ENCODE measurements around the gene MEN1. TPM values are rescaled to one million over a fixed set of nuclear protein-coding genes. Genes with fewer than 3 reads are reported as not detected.
A peak's percentile ranks its signal among the peaks of the same experiment; 100 is the strongest.

Gene MEN1
- total RNA-seq, 2 donors from 2014 or later, result 7.2 to 9.8 TPM

DNA sequence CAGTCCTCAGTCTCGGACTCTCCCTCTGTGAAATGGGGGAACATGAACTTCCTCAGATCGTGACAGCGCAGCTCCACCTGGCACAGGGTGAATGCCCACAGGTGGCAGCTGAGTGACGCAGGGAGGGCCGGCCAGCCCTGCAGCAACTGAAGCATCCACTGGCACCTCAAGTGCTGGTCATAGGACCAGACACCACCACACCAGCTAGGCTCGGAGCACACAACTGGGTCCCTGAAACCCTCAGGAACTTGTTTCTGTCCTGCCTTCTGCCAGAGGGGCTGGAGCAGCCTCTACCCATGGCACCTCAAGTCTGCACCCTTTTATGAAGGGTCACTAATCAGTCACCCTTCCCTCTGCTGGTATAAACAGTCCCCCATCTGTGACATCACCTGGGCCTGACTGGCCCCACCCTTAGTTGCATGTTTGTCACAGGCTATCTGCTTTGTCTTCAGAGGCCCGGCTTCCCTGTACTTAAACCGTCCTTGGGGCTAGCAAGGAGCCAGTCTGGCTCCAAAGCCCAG is 41.5 kb upstream of the MEN1 start:
- Histone ChIP-seq H3K4me1 (peaks cover 4 to 99% of the 10 kb centered on the region in 2 donors), H3K9me3 (no peaks in the 10 kb centered on the region), H3K27me3 (no peaks in the 10 kb centered on the region), H3K27ac (peak overlapping the region; percentile 72 to 87), H3K36me3 (peaks cover 23% of the 10 kb centered on the region), H3K4me3 (no peak overlapping the region)
- DNase-seq (ENCODE audit: low spot score), result no peak
- TF ChIP-seq, protein P1, sequence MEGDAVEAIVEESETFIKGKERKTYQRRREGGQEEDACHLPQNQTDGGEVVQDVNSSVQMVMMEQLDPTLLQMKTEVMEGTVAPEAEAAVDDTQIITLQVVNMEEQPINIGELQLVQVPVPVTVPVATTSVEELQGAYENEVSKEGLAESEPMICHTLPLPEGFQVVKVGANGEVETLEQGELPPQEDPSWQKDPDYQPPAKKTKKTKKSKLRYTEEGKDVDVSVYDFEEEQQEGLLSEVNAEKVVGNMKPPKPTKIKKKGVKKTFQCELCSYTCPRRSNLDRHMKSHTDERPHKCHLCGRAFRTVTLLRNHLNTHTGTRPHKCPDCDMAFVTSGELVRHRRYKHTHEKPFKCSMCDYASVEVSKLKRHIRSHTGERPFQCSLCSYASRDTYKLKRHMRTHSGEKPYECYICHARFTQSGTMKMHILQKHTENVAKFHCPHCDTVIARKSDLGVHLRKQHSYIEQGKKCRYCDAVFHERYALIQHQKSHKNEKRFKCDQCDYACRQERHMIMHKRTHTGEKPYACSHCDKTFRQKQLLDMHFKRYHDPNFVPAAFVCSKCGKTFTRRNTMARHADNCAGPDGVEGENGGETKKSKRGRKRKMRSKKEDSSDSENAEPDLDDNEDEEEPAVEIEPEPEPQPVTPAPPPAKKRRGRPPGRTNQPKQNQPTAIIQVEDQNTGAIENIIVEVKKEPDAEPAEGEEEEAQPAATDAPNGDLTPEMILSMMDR (IDR thresholded peaks at IDR 0.05), result no peak

DNA sequence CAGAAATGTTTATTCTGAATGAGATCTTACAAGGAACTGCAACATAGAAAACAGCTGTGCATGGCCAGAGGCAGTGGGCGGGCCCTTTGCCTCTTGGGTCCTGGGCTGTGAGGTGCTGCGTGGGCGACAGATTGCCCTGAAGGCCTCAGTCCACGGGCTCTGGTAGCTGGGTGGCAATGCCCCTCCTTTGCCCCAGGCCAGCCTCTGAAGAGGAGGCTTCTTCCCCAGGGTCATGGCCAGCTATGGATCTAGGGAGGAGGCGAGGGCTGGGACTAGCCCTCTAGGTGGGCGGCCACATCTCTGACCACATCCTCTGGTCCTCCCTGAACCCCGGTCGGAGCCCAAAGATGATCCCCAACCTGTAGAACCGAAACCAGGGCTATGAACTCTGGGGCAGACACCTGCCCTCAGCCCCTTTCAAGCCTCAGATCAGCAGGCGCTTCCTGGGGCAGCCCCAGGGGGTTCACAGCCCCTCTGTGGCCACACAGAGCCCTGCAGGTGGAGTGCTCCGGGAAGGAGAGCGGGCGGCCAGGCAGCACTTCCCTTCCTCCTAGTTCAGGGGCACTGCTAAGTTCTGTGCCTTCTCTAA is 40.7 kb upstream of the MEN1 start:
- Histone ChIP-seq H3K27me3 (no peaks in the 10 kb centered on the region), H3K27ac (peak overlapping the region; percentile 62 to 70), H3K36me3 (peaks cover 23% of the 10 kb centered on the region), H3K4me1 (peaks cover 2 to 90% of the 10 kb centered on the region in 2 donors), H3K9me3 (no peaks in the 10 kb centered on the region), H3K4me3 (no peak overlapping the region)
- DNase-seq (ENCODE audit: low spot score), result no peak
- TF ChIP-seq, protein P1 (IDR thresholded peaks at IDR 0.05), result no peak

- Histone ChIP-seq H3K36me3 (peaks cover 23% of the 10 kb centered on the region), H3K4me1 (peaks cover 0 to 82% of the 10 kb centered on the region in 2 donors), H3K9me3 (no peaks in the 10 kb centered on the region), H3K27ac (peak overlapping the region; percentile 62 to 70), H3K27me3 (no peaks in the 10 kb centered on the region), H3K4me3 (no peak overlapping the region)
- TF ChIP-seq, protein P1 (IDR thresholded peaks at IDR 0.05), result peak in 1 of 2 donors; percentile 34
- DNase-seq (ENCODE audit: low spot score), result no peak
Observed at GRCh38 chr11:64849598-64850356, 39.4 kb upstream of the MEN1 start.

DNA sequence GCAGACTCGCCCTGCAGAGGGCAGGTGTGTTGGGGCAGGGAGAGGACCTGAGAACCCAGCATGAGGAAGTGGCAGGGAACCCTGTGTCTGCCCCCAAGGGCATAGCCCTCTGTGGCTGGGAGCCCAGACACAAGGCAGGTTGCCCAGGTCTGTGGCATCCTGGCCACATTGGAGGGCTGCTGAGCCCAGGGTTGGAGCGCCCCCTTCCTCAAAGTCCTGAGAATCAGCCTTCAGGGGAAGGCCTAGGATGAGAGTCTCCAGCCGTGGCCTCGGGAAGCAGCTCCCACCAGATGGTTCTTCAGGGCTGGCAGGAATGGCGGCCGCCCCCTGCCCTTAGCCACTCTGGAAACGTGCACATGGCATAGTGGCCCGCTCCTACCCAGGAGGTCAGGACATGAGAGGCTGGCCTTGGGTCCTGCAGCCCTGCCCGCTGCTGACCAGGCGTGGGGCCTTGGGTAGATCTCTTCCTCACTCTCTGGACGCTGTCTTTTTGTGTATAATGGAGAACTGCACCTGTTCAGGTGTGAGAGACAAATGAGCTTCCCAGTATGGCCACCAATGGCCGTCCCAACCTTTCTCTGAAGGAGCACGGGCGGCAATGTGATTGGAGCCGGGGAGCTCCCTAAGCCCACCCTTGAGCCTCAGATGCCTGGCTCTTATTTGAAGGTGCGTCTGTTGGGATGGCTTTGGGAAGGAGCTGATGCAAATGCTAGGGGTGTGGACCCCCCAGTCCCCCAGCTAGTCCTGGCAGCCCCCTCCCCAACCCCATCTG is 38.7 kb upstream of the MEN1 start:
- TF ChIP-seq, protein P1 (IDR thresholded peaks at IDR 0.05), result no peak
- Histone ChIP-seq H3K4me1 (peaks cover 0 to 82% of the 10 kb centered on the region in 2 donors), H3K9me3 (no peaks in the 10 kb centered on the region), H3K4me3 (no peak overlapping the region), H3K27me3 (no peaks in the 10 kb centered on the region), H3K36me3 (peaks cover 16% of the 10 kb centered on the region), H3K27ac (peak overlapping the region in 1 of 2 donors; percentile 70)
- no peak for DNase-seq (ENCODE audit: low spot score)

DNA sequence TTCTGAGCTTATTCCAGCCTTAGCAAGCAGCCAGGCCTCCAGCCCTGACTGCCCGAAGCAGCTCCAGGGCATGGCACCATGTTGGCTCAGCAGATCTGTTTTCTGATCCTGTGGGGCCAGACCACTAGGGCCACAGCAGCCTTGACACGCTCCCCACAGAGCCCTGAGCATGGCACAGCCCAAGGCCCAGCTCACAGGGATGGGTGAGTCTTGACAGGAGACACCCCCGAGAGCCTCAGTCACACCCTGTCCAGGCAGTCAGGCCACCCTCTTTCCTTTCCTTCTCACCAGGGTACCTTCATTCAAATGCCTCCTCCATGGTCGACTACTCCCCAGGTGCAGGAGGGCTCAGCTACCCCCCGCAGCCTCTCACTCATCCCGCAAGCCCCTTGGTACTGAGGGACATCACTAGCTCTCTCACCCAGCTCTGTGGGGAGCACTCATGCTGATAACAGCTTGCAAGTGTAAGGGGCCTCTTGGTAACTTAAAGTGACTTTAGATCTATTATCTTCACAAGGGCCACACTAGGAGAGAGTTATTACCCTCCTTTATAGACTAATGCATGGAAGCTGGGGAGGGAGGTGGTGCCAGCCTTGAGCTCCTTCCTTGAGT is 38.0 kb upstream of the MEN1 start:
- H3K4me3 ChIP-seq, result no peak overlapping the region
- H3K36me3 ChIP-seq, result peaks cover 9% of the 10 kb centered on the region
- H3K9me3 ChIP-seq, result no peaks in the 10 kb centered on the region
- peaks cover 0 to 77% of the 10 kb centered on the region in 2 donors for H3K4me1 ChIP-seq
- TF ChIP-seq, protein P1 (IDR thresholded peaks at IDR 0.05), result no peak
- DNase-seq (ENCODE audit: low spot score), result no peak
- peak overlapping the region in 1 of 2 donors; percentile 4 for H3K27ac ChIP-seq
- no peaks in the 10 kb centered on the region for H3K27me3 ChIP-seq
